Breast epithelium (tissue), 4 donors: ENCODE measurements around the gene POLR2F. TPM values are rescaled to one million over a fixed set of nuclear protein-coding genes. Genes with fewer than 3 reads are reported as not detected.

Experiments used
- DNase-seq, 2 donors: peaks; one replicate each; pipeline ENCODE4 v3.0.0-alpha.2; 2019; ENCODE audit warnings: low spot score in 2 of 2
- H3K27ac ChIP-seq, 2 donors: fragments of 200-600 bp; sonication (generic) in 1 of 2; one replicate each; pipeline ENCODE4 v1.5.1; 2016 to 2019; ENCODE audit warnings: mild to moderate bottlenecking in 1 of 2
- H3K27me3 ChIP-seq, 2 donors: fragments of 200-600 bp; sonication (generic) in 1 of 2; one replicate each; pipeline versions ENCODE4 v1.5.1 to v1.6.0; 2017 to 2019; ENCODE audit warnings: control low read depth in 1 of 2, mild to moderate bottlenecking in 1 of 2
- H3K36me3 ChIP-seq: fragments of 200-600 bp; one replicate; pipeline ENCODE4 v1.5.1; 2019
- H3K4me1 ChIP-seq, 2 donors: fragments of 200-600 bp; sonication (generic); one replicate each; pipeline ENCODE4 v1.5.1; 2016 to 2019; ENCODE audit warnings: control low read depth in 1 of 2
- H3K4me3 ChIP-seq, 3 donors: fragments of 200-600 bp; sonication (generic); 1 replicate in 2 of 3; 2 replicates in 1 of 3; pipeline ENCODE4 v1.5.1; 2016 to 2019; ENCODE audit warnings: mild to moderate bottlenecking in 3 of 3, moderate library complexity in 2 of 3
- H3K9me3 ChIP-seq, 2 donors: fragments of 200-600 bp; sonication (generic) in 1 of 2; one replicate each; pipeline ENCODE4 v1.5.1; 2016 to 2019; ENCODE audit warnings: control low read depth in 1 of 2
- POLR2A ChIP-seq: fragments of 450-650 bp; IDR thresholded peaks from one replicate; pipeline ENCODE4 v1.6.1; 2016; ENCODE audit warnings: antibody characterized with exemption, mild to moderate bottlenecking, moderate library complexity
- POLR2AphosphoS5 ChIP-seq, 3 donors: sonication (generic); formaldehyde crosslinking; IDR thresholded peaks; one replicate each; pipeline ENCODE4 v1.6.1; 2017; ENCODE audit warnings: antibody characterized with exemption in 3 of 3
- intact Hi-C: fragments of 100-400 bp; cut with DNase I; formaldehyde crosslinking; loops from one replicate; pipeline ENCODE4 v1.15.1; 2023; ENCODE audit warnings: low total_unique reads
- total RNA-seq, 3 donors: library from RNA; depleted of rRNA; stranded (reverse); fragments of >200 nt; gene quantifications; one replicate each; pipeline ENCODE4 v1.1.0, GENCODE V29; 2016
- TF ChIP-seq, protein P1 (sequence below), 3 donors: fragments of 450-650 bp; IDR thresholded peaks; one replicate each; pipeline ENCODE4 v1.5.1; 2016 to 2017; ENCODE audit warnings: antibody characterized with exemption in 3 of 3, mild to moderate bottlenecking in 3 of 3, moderate library complexity in 3 of 3

The POLR2F gene
- total RNA-seq, 3 donors from 2014 or later = 66.7 to 93.7 (median 82.4) TPM

GRCh38 chr22:37912171-37912570, 41.3 kb upstream of the POLR2F start:
- Histone ChIP-seq H3K4me1 (peaks cover 5 to 7% of the 10 kb centered on the region in 2 donors), H3K9me3 (no peaks in the 10 kb centered on the region), H3K4me3 (no peak overlapping the region), H3K36me3 (peaks cover 1% of the 10 kb centered on the region), H3K27ac (no peak overlapping the region), H3K27me3 (no peaks in the 10 kb centered on the region)
- TF ChIP-seq, protein P1, sequence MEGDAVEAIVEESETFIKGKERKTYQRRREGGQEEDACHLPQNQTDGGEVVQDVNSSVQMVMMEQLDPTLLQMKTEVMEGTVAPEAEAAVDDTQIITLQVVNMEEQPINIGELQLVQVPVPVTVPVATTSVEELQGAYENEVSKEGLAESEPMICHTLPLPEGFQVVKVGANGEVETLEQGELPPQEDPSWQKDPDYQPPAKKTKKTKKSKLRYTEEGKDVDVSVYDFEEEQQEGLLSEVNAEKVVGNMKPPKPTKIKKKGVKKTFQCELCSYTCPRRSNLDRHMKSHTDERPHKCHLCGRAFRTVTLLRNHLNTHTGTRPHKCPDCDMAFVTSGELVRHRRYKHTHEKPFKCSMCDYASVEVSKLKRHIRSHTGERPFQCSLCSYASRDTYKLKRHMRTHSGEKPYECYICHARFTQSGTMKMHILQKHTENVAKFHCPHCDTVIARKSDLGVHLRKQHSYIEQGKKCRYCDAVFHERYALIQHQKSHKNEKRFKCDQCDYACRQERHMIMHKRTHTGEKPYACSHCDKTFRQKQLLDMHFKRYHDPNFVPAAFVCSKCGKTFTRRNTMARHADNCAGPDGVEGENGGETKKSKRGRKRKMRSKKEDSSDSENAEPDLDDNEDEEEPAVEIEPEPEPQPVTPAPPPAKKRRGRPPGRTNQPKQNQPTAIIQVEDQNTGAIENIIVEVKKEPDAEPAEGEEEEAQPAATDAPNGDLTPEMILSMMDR (IDR thresholded peaks at IDR 0.05) = no peak
- no peak for TF ChIP-seq POLR2A
- TF ChIP-seq POLR2AphosphoS5 (IDR thresholded peaks at IDR 0.05) = no peak
- no peak for DNase-seq
- intact Hi-C loops = no loop called here

GRCh38 chr22:37913233-37913721, 40.2 kb upstream of the POLR2F start:
- intact Hi-C loops = no loop called here
- Histone ChIP-seq H3K27me3 (no peaks in the 10 kb centered on the region), H3K27ac (no peak overlapping the region), H3K36me3 (peaks cover 6% of the 10 kb centered on the region), H3K9me3 (no peaks in the 10 kb centered on the region), H3K4me1 (no peaks in the 10 kb centered on the region), H3K4me3 (no peak overlapping the region)
- TF ChIP-seq POLR2AphosphoS5 (IDR thresholded peaks at IDR 0.05) = no peak
- TF ChIP-seq, protein P1 (IDR thresholded peaks at IDR 0.05) = no peak
- TF ChIP-seq POLR2A = no peak
- no peak for DNase-seq

GRCh38 chr22:37916311-37916710, 37.2 kb upstream of the POLR2F start:
- Histone ChIP-seq H3K4me1 (no peaks in the 10 kb centered on the region), H3K9me3 (no peaks in the 10 kb centered on the region), H3K4me3 (no peak overlapping the region), H3K27me3 (no peaks in the 10 kb centered on the region), H3K36me3 (peaks cover 6% of the 10 kb centered on the region), H3K27ac (no peak overlapping the region)
- TF ChIP-seq, protein P1 (IDR thresholded peaks at IDR 0.05) = no peak
- no peak for TF ChIP-seq POLR2A
- TF ChIP-seq POLR2AphosphoS5 (IDR thresholded peaks at IDR 0.05) = no peak
- DNase-seq = no peak
- intact Hi-C loops = no loop called here

- Histone ChIP-seq H3K27me3 (no peaks in the 10 kb centered on the region), H3K4me1 (no peaks in the 10 kb centered on the region), H3K4me3 (no peak overlapping the region), H3K27ac (peak overlapping the region in 1 of 2 donors; percentile 4), H3K9me3 (no peaks in the 10 kb centered on the region), H3K36me3 (peaks cover 14% of the 10 kb centered on the region)
- intact Hi-C loops = no loop called here
- TF ChIP-seq, protein P1 (IDR thresholded peaks at IDR 0.05) = no peak
- TF ChIP-seq POLR2AphosphoS5 (IDR thresholded peaks at IDR 0.05) = no peak
- TF ChIP-seq POLR2A = no peak
- DNase-seq = no peak
Observed at GRCh38 chr22:37917874-37918548, 35.5 kb upstream of the POLR2F start.

DNA sequence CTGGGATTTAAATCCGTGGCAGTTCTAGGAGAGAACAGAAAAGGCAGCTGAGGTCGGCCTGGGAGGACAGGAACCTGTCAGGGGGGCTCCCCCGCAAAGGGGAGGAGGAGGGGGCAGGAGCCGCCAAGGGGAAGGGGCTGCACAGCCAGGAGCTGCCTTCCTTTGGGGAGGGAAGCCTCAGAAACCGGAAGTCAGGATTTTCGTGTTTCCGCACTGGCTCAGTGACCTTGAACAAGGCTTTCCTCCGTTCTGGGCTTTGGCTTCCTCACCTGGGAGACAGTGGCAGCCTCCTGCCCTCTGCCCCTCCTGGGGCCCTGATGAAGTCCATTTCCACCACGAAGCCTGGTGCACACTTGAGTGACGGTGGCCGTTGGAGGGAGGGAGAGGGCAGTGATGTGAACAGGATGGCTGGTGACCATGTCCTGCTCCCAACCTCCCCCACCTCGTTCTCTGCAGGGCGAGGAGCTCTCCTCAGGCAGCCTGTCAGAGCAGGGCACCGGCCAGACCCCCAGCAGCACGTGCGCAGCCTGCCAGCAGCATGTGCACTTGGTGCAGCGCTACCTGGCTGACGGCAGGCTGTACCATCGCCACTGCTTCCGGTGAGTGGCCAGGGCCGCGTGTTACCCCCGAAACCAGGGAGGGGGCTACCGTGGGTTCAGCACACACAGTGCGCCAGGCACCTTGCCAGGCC, 34.8 kb upstream of the POLR2F start:
- intact Hi-C loops = no loop called here
- TF ChIP-seq POLR2AphosphoS5 (IDR thresholded peaks at IDR 0.05) = no peak
- TF ChIP-seq POLR2A = no peak
- Histone ChIP-seq H3K4me3 (no peak overlapping the region), H3K27ac (peak overlapping the region in 1 of 2 donors; percentile 4), H3K36me3 (peaks cover 14% of the 10 kb centered on the region), H3K9me3 (no peaks in the 10 kb centered on the region), H3K4me1 (no peaks in the 10 kb centered on the region), H3K27me3 (no peaks in the 10 kb centered on the region)
- no peak for DNase-seq
